ENCODE results near the gene CACNA2D3.

The CACNA2D3 gene

DNA sequence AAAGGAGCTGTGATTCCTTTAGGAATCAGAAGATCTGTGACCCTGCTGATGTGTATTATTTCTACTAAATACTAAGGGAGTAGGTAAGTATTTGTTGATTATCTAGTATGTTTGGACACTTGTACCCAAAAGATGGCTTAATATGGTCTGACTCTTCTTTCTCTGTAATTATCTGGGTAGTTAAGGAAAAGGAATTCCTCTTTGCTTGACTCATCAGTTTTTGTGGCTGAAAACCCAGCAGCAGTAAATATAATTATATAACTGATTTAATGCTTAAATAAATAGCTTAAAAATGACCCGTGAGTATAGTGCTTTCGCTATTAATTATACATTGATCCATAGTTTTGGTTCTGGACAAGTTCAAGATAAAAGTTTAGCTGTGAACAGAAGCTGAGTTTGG is 649.7 kb downstream of the CACNA2D3 start:
- ChIA-PET POLR2A (no interaction called here), CTCF (no interaction called here)
- TF ChIP-seq ARNT (IDR thresholded peaks at IDR 0.05) (no peak), FOXA1 (IDR thresholded peaks at IDR 0.05) (no peak), TARDBP (IDR thresholded peaks at IDR 0.05) (no peak), ELF4 (IDR thresholded peaks at IDR 0.05) (no peak), ZNF384 (IDR thresholded peaks at IDR 0.05) (no peak)
- DNase-seq (ENCODE audit: extremely low spot score) = no peak

DNA sequence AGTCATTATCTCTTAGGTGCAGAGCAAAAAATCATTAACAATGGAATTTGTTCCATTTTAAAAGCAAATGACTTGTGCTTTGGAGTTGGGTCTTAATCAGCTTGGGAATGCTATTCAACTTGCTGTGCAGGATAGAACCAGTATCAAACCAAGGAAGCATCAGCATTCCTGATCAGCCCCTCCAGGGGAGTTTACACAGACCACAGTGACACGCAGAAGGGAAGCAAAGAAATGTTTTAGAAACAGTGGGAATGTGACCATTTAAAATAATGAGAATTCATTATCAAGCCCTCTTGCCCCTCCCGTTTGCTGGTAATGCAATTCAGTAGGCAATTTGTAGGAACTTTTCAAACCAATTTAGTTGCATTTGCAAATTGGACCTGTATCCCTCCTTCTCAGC is 650.4 kb downstream of the CACNA2D3 start:
- CTCF ChIA-PET = no interaction called here

DNA sequence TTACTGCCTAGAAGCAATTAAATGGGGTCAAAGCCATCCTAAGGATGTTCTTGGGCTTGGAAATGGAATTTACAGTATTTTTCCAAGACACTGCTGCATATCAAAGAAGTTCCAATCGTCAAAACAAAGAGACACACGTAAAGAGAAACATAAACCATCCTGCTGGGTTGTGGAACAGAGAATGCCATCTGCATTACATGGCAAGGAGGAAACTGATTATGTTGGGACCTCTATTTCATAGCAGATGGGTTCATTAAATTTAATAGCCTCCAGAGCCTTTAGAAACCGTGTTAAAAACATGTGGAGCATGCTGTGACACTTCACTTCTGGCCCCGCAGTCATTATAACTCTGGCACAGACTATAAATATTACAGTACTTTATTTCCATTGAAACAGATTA is 650.9 kb downstream of the CACNA2D3 start:
- ChIA-PET POLR2A (no interaction called here), CTCF (interaction anchor here (0.8 kb wide), 1 partner anchor 31 kb away, joined by 3 read pairs; no protein-coding TSS in a partner anchor)
- no peak for TF ChIP-seq LEF1 (IDR thresholded peaks at IDR 0.05; ENCODE audit: borderline replicate concordance)
- no peak for TF ChIP-seq ZNF384 (IDR thresholded peaks at IDR 0.05)
- no peak for TF ChIP-seq FOXM1 (IDR thresholded peaks at IDR 0.05; ENCODE audit: borderline replicate concordance)
- TF ChIP-seq FOXA1 (IDR thresholded peaks at IDR 0.05) = no peak
- no peak for TF ChIP-seq L3MBTL2 (conservative IDR thresholded peaks at IDR 0.05)
- no peak for TF ChIP-seq NFRKB (IDR thresholded peaks at IDR 0.05)
- TF ChIP-seq SP1 (IDR thresholded peaks at IDR 0.05) = no peak
- no peak for DNase-seq (ENCODE audit: extremely low spot score)

More for the DNA sequence above, 650.4 kb downstream of the CACNA2D3 start:
- no peak for DNase-seq (ENCODE audit: extremely low spot score)
- POLR2A ChIA-PET = no interaction called here
- TF ChIP-seq NFRKB (IDR thresholded peaks at IDR 0.05) (no peak), CTBP1 (IDR thresholded peaks at IDR 0.05; ENCODE audit: borderline replicate concordance) (no peak), L3MBTL2 (conservative IDR thresholded peaks at IDR 0.05) (no peak), FOXA1 (IDR thresholded peaks at IDR 0.05) (no peak), ARNT (IDR thresholded peaks at IDR 0.05) (no peak), ZNF384 (IDR thresholded peaks at IDR 0.05) (no peak), FOXM1 (IDR thresholded peaks at IDR 0.05; ENCODE audit: borderline replicate concordance) (no peak), SUZ12 (IDR thresholded peaks at IDR 0.05) (no peak), ELF4 (IDR thresholded peaks at IDR 0.05) (no peak), FOXK2 (IDR thresholded peaks at IDR 0.05) (no peak), TARDBP (IDR thresholded peaks at IDR 0.05) (no peak), BHLHE40 (IDR thresholded peaks at IDR 0.05; ENCODE audit: borderline replicate concordance) (no peak)
- TF ChIP-seq, protein P1, sequence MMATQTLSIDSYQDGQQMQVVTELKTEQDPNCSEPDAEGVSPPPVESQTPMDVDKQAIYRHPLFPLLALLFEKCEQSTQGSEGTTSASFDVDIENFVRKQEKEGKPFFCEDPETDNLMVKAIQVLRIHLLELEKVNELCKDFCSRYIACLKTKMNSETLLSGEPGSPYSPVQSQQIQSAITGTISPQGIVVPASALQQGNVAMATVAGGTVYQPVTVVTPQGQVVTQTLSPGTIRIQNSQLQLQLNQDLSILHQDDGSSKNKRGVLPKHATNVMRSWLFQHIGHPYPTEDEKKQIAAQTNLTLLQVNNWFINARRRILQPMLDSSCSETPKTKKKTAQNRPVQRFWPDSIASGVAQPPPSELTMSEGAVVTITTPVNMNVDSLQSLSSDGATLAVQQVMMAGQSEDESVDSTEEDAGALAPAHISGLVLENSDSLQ (IDR thresholded peaks at IDR 0.05) = no peak

DNA sequence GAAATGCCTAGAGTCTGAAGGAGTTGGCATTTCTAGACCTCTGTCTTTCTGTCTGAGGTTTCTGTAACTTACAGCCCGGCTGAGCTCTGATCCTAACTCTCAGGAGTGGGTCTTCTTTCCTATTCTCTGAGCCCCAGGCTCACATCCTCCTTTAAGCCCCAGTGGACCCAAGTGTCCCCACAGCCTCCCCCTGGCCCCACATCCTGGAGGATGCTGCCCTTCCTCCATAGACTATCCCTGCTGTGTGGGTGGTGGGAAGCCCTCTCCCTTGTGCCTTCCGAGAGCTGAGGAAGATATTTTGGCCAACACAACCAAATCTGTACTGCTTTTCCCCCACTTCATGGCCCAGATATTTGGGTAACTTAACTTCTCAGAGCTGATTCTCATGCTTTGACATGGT is 654.2 kb downstream of the CACNA2D3 start:
- ChIA-PET POLR2A (no interaction called here), CTCF (no interaction called here)
- no peak for DNase-seq (ENCODE audit: extremely low spot score)
- TF ChIP-seq LEF1 (IDR thresholded peaks at IDR 0.05; ENCODE audit: borderline replicate concordance) = no peak
- TF ChIP-seq NFRKB (IDR thresholded peaks at IDR 0.05) = no peak
- TF ChIP-seq BHLHE40 (IDR thresholded peaks at IDR 0.05; ENCODE audit: borderline replicate concordance) = no peak
- no peak for TF ChIP-seq ZNF384 (IDR thresholded peaks at IDR 0.05)
- TF ChIP-seq SUZ12 (IDR thresholded peaks at IDR 0.05) = no peak
- no peak for TF ChIP-seq ARNT (IDR thresholded peaks at IDR 0.05)
- TF ChIP-seq FOXA1 (IDR thresholded peaks at IDR 0.05) = no peak
- no peak for TF ChIP-seq SP1 (IDR thresholded peaks at IDR 0.05)
- TF ChIP-seq ELF4 (IDR thresholded peaks at IDR 0.05) = no peak
- no peak for TF ChIP-seq FOXM1 (IDR thresholded peaks at IDR 0.05; ENCODE audit: borderline replicate concordance)
- TF ChIP-seq, protein P1 (IDR thresholded peaks at IDR 0.05) = no peak
- no peak for TF ChIP-seq TARDBP (IDR thresholded peaks at IDR 0.05)
- TF ChIP-seq HDGF (IDR thresholded peaks at IDR 0.05; ENCODE audit: borderline replicate concordance) = no peak
- TF ChIP-seq CTBP1 (IDR thresholded peaks at IDR 0.05; ENCODE audit: borderline replicate concordance) = no peak

DNA sequence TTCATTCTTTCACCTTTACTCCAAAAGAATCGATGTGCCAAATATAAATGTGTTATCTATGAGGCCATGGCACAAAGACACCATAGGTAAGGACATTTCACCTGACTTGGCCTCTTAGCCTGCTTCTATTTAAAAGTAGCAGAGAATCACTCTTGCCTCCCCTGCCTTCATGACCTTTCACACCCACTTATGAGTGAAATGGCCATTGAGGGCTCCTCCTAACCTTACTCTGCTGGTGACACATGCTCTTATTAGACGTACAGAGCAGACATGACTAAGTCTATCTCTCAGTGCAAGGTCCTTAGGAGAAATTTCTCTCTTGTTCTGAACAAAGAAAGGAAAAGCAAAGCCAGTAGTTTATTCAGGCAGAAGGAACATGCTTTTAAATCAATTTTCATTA is 654.8 kb downstream of the CACNA2D3 start:
- no peak for DNase-seq (ENCODE audit: extremely low spot score)
- TF ChIP-seq LEF1 (IDR thresholded peaks at IDR 0.05; ENCODE audit: borderline replicate concordance) = no peak
- TF ChIP-seq ARNT (IDR thresholded peaks at IDR 0.05) = no peak
- no peak for TF ChIP-seq ZNF384 (IDR thresholded peaks at IDR 0.05)
- no peak for TF ChIP-seq SP1 (IDR thresholded peaks at IDR 0.05)
- no peak for TF ChIP-seq L3MBTL2 (conservative IDR thresholded peaks at IDR 0.05)
- TF ChIP-seq TARDBP (IDR thresholded peaks at IDR 0.05) = no peak
- TF ChIP-seq BHLHE40 (IDR thresholded peaks at IDR 0.05; ENCODE audit: borderline replicate concordance) = no peak
- no peak for TF ChIP-seq FOXA1 (IDR thresholded peaks at IDR 0.05)
- TF ChIP-seq CTBP1 (IDR thresholded peaks at IDR 0.05; ENCODE audit: borderline replicate concordance) = no peak
- no peak for TF ChIP-seq FOXM1 (IDR thresholded peaks at IDR 0.05; ENCODE audit: borderline replicate concordance)
- TF ChIP-seq NFRKB (IDR thresholded peaks at IDR 0.05) = no peak
- TF ChIP-seq, protein P1 (IDR thresholded peaks at IDR 0.05) = no peak
- TF ChIP-seq ELF4 (IDR thresholded peaks at IDR 0.05) = no peak
- TF ChIP-seq FOXK2 (IDR thresholded peaks at IDR 0.05) = no peak
- ChIA-PET CTCF (no interaction called here), POLR2A (no interaction called here)

DNA sequence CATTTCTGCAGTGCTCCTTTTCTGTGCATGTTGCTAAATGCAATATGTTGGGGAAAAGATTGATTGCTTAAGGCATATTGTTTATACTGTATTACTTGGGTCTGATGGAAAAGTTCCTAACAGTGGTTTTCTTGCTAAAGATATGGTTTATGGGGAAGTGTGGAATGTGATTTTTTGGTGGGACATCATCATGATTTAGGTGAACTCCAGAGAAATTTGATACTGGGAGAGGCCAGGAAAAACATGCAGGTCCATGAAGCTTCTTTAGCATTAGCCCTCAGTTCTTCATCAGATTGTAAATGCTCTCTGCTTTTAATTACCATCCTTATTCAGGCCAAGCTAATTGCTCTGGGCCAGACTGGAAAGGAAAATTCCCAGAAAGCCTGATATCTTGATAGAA is 658.0 kb downstream of the CACNA2D3 start:
- ChIA-PET CTCF (no interaction called here), POLR2A (no interaction called here)
- DNase-seq (ENCODE audit: extremely low spot score) = no peak
- TF ChIP-seq SUZ12 (IDR thresholded peaks at IDR 0.05) (no peak), BHLHE40 (IDR thresholded peaks at IDR 0.05; ENCODE audit: borderline replicate concordance) (no peak), SP1 (IDR thresholded peaks at IDR 0.05) (no peak), CTBP1 (IDR thresholded peaks at IDR 0.05; ENCODE audit: borderline replicate concordance) (no peak), FOXK2 (IDR thresholded peaks at IDR 0.05) (no peak), TARDBP (IDR thresholded peaks at IDR 0.05) (no peak), FOXM1 (IDR thresholded peaks at IDR 0.05; ENCODE audit: borderline replicate concordance) (no peak), ELF4 (IDR thresholded peaks at IDR 0.05) (no peak), HDGF (IDR thresholded peaks at IDR 0.05; ENCODE audit: borderline replicate concordance) (no peak), ZNF384 (IDR thresholded peaks at IDR 0.05) (no peak), FOXA1 (IDR thresholded peaks at IDR 0.05) (no peak), LEF1 (IDR thresholded peaks at IDR 0.05; ENCODE audit: borderline replicate concordance) (no peak), ARNT (IDR thresholded peaks at IDR 0.05) (no peak)
- TF ChIP-seq, protein P1 (IDR thresholded peaks at IDR 0.05) = no peak

Measured in HEK293T (cell line).